Retinal pigment epithelial cell (primary cell): ENCODE measurements around the gene SNRNP25.
A peak's percentile ranks its signal among the peaks of the same experiment; 100 is the strongest.

Experiments used
- DNase-seq: peaks from one replicate; pipeline ENCODE4 v3.0.0-alpha.2; 2010; ENCODE audit warnings: low read depth
- H3K4me3 ChIP-seq: 2 replicates; pipeline ENCODE4 v1.5.1; 2011; ENCODE audit warnings: mild to moderate bottlenecking, low read length, control low read depth, moderate library complexity
- CTCF ChIP-seq: conservative IDR thresholded peaks from 2 replicates; pipeline ENCODE4 v1.5.1; 2011; ENCODE audit warnings: low read depth, low read length, control low read depth, inconsistent platforms

The SNRNP25 gene

GRCh38 chr16:91484-91883, 37.9 kb downstream of the SNRNP25 start:
- no peak overlapping the region for H3K4me3 ChIP-seq
- TF ChIP-seq CTCF: no peak
- DNase-seq: peak; percentile 40

- TF ChIP-seq CTCF: no peak
Measured at GRCh38 chr16:92431-93339, 39.1 kb downstream of the SNRNP25 start.

GRCh38 chr16:94918-95265, 41.3 kb downstream of the SNRNP25 start:
- TF ChIP-seq CTCF: no peak

More at GRCh38 chr16:92431-93339, 39.1 kb downstream of the SNRNP25 start:
- no peak overlapping the region for H3K4me3 ChIP-seq
- no peak for DNase-seq

GRCh38 chr16:96935-97381, 43.3 kb downstream of the SNRNP25 start:
- TF ChIP-seq CTCF: peak; percentile 99
- DNase-seq: peak; percentile 67
- no peak overlapping the region for H3K4me3 ChIP-seq

More at GRCh38 chr16:94918-95265, 41.3 kb downstream of the SNRNP25 start:
- no peak overlapping the region for H3K4me3 ChIP-seq
- DNase-seq: no peak

GRCh38 chr16:97822-98221, 44.2 kb downstream of the SNRNP25 start:
- DNase-seq: no peak
- TF ChIP-seq CTCF: no peak
- H3K4me3 ChIP-seq: no peak overlapping the region

GRCh38 chr16:100989-101388, 47.4 kb downstream of the SNRNP25 start:
- no peak overlapping the region for H3K4me3 ChIP-seq
- no peak for TF ChIP-seq CTCF
- no peak for DNase-seq

GRCh38 chr16:101586-101985, 48.0 kb downstream of the SNRNP25 start:
- TF ChIP-seq CTCF: no peak
- H3K4me3 ChIP-seq: no peak overlapping the region
- no peak for DNase-seq
